Measurements from ENCODE around the gene B3GAT1. TPM values are rescaled to one million over a fixed set of nuclear protein-coding genes. Genes with fewer than 3 reads are reported as not detected.

B3GAT1 gene
- polyA plus RNA-seq, 1 donor, result 2.0 TPM

- no peak overlapping the region for H3K27ac ChIP-seq (ENCODE audit: low read length)
- H3K27me3 ChIP-seq (ENCODE audit: control insufficient read depth, insufficient read depth, low read length), result peaks cover 3% of the 10 kb centered on the region
- no peak for DNase-seq
- no peaks in the 10 kb centered on the region for H3K36me3 ChIP-seq (ENCODE audit: control insufficient read depth, insufficient read depth, low read length)
- no peaks in the 10 kb centered on the region for H3K4me1 ChIP-seq (ENCODE audit: control insufficient read depth, insufficient read depth, low read length)
- no peak overlapping the region for H3K4me3 ChIP-seq (ENCODE audit: low read length)
- H3K9me3 ChIP-seq (ENCODE audit: control insufficient read depth, low read depth, low read length), result no peaks in the 10 kb centered on the region
- no CpG with 5 or more reads among the region's 15 CpGs for WGBS (ENCODE audit: insufficient coverage, low lambda C conversion rate)
Measured at GRCh38 chr11:134390706-134391569, 21.1 kb downstream of the B3GAT1 start.

GRCh38 chr11:134389464-134390180 lies 22.4 kb downstream of the B3GAT1 start:
- 90% methylated on average over 3 of the region's 25 CpGs for WGBS (ENCODE audit: insufficient coverage, low lambda C conversion rate)
- Histone ChIP-seq H3K9me3 (ENCODE audit: control insufficient read depth, low read depth, low read length) (no peaks in the 10 kb centered on the region), H3K4me1 (ENCODE audit: control insufficient read depth, insufficient read depth, low read length) (no peaks in the 10 kb centered on the region), H3K27me3 (ENCODE audit: control insufficient read depth, insufficient read depth, low read length) (peaks cover 3% of the 10 kb centered on the region), H3K27ac (ENCODE audit: low read length) (no peak overlapping the region), H3K4me3 (ENCODE audit: low read length) (no peak overlapping the region), H3K36me3 (ENCODE audit: control insufficient read depth, insufficient read depth, low read length) (no peaks in the 10 kb centered on the region)
- no peak for DNase-seq

GRCh38 chr11:134388590-134388989 lies 23.5 kb downstream of the B3GAT1 start:
- Histone ChIP-seq H3K27me3 (ENCODE audit: control insufficient read depth, insufficient read depth, low read length) (peaks cover 3% of the 10 kb centered on the region), H3K4me3 (ENCODE audit: low read length) (no peak overlapping the region), H3K27ac (ENCODE audit: low read length) (no peak overlapping the region), H3K4me1 (ENCODE audit: control insufficient read depth, insufficient read depth, low read length) (no peaks in the 10 kb centered on the region), H3K36me3 (ENCODE audit: control insufficient read depth, insufficient read depth, low read length) (no peaks in the 10 kb centered on the region), H3K9me3 (ENCODE audit: control insufficient read depth, low read depth, low read length) (no peaks in the 10 kb centered on the region)
- DNase-seq, result no peak
- WGBS (ENCODE audit: insufficient coverage, low lambda C conversion rate), result 80% methylated on average over 1 of the region's 4 CpGs

GRCh38 chr11:134387501-134387900 lies 24.5 kb downstream of the B3GAT1 start:
- Histone ChIP-seq H3K27me3 (ENCODE audit: control insufficient read depth, insufficient read depth, low read length) (no peaks in the 10 kb centered on the region), H3K4me1 (ENCODE audit: control insufficient read depth, insufficient read depth, low read length) (no peaks in the 10 kb centered on the region), H3K9me3 (ENCODE audit: control insufficient read depth, low read depth, low read length) (no peaks in the 10 kb centered on the region), H3K36me3 (ENCODE audit: control insufficient read depth, insufficient read depth, low read length) (no peaks in the 10 kb centered on the region), H3K27ac (ENCODE audit: low read length) (no peak overlapping the region), H3K4me3 (ENCODE audit: low read length) (no peak overlapping the region)
- no CpG with 5 or more reads among the region's 21 CpGs for WGBS (ENCODE audit: insufficient coverage, low lambda C conversion rate)
- DNase-seq, result no peak

- DNase-seq, result no peak
- Histone ChIP-seq H3K4me1 (ENCODE audit: control insufficient read depth, insufficient read depth, low read length) (no peaks in the 10 kb centered on the region), H3K36me3 (ENCODE audit: control insufficient read depth, insufficient read depth, low read length) (no peaks in the 10 kb centered on the region), H3K9me3 (ENCODE audit: control insufficient read depth, low read depth, low read length) (no peaks in the 10 kb centered on the region), H3K27ac (ENCODE audit: low read length) (no peak overlapping the region), H3K27me3 (ENCODE audit: control insufficient read depth, insufficient read depth, low read length) (no peaks in the 10 kb centered on the region), H3K4me3 (ENCODE audit: low read length) (no peak overlapping the region)
- WGBS (ENCODE audit: insufficient coverage, low lambda C conversion rate), result no CpG with 5 or more reads among the region's 6 CpGs
Measured at GRCh38 chr11:134386945-134387344, 25.1 kb downstream of the B3GAT1 start.

- Histone ChIP-seq H3K4me3 (ENCODE audit: low read length) (no peak overlapping the region), H3K27me3 (ENCODE audit: control insufficient read depth, insufficient read depth, low read length) (no peaks in the 10 kb centered on the region), H3K36me3 (ENCODE audit: control insufficient read depth, insufficient read depth, low read length) (no peaks in the 10 kb centered on the region), H3K9me3 (ENCODE audit: control insufficient read depth, low read depth, low read length) (no peaks in the 10 kb centered on the region), H3K27ac (ENCODE audit: low read length) (no peak overlapping the region), H3K4me1 (ENCODE audit: control insufficient read depth, insufficient read depth, low read length) (no peaks in the 10 kb centered on the region)
- no peak for DNase-seq
- 100% methylated on average over 1 of the region's 20 CpGs for WGBS (ENCODE audit: insufficient coverage, low lambda C conversion rate)
Measured at GRCh38 chr11:134385774-134386565, 26.1 kb downstream of the B3GAT1 start.

GRCh38 chr11:134385171-134385570 lies 26.9 kb downstream of the B3GAT1 start:
- Histone ChIP-seq H3K9me3 (ENCODE audit: control insufficient read depth, low read depth, low read length) (no peaks in the 10 kb centered on the region), H3K27me3 (ENCODE audit: control insufficient read depth, insufficient read depth, low read length) (no peaks in the 10 kb centered on the region), H3K27ac (ENCODE audit: low read length) (no peak overlapping the region), H3K4me3 (ENCODE audit: low read length) (no peak overlapping the region), H3K4me1 (ENCODE audit: control insufficient read depth, insufficient read depth, low read length) (no peaks in the 10 kb centered on the region), H3K36me3 (ENCODE audit: control insufficient read depth, insufficient read depth, low read length) (no peaks in the 10 kb centered on the region)
- WGBS (ENCODE audit: insufficient coverage, low lambda C conversion rate), result no CpG with 5 or more reads among the region's 15 CpGs
- no peak for DNase-seq

- 100% methylated on average over 1 of the region's 14 CpGs for WGBS (ENCODE audit: insufficient coverage, low lambda C conversion rate)
- DNase-seq, result no peak
- H3K27me3 ChIP-seq (ENCODE audit: control insufficient read depth, insufficient read depth, low read length), result no peaks in the 10 kb centered on the region
Measured at GRCh38 chr11:134384406-134384805, 27.6 kb downstream of the B3GAT1 start.

GRCh38 chr11:134383576-134384221 lies 28.3 kb downstream of the B3GAT1 start:
- Histone ChIP-seq H3K36me3 (ENCODE audit: control insufficient read depth, insufficient read depth, low read length) (no peaks in the 10 kb centered on the region), H3K9me3 (ENCODE audit: control insufficient read depth, low read depth, low read length) (peaks cover 2% of the 10 kb centered on the region), H3K4me1 (ENCODE audit: control insufficient read depth, insufficient read depth, low read length) (no peaks in the 10 kb centered on the region), H3K27me3 (ENCODE audit: control insufficient read depth, insufficient read depth, low read length) (no peaks in the 10 kb centered on the region), H3K4me3 (ENCODE audit: low read length) (no peak overlapping the region), H3K27ac (ENCODE audit: low read length) (no peak overlapping the region)
- WGBS (ENCODE audit: insufficient coverage, low lambda C conversion rate), result no CpG with 5 or more reads among the region's 78 CpGs
- DNase-seq, result no peak

More at GRCh38 chr11:134384406-134384805, 27.6 kb downstream of the B3GAT1 start:
- Histone ChIP-seq H3K4me3 (ENCODE audit: low read length) (no peak overlapping the region), H3K4me1 (ENCODE audit: control insufficient read depth, insufficient read depth, low read length) (no peaks in the 10 kb centered on the region), H3K36me3 (ENCODE audit: control insufficient read depth, insufficient read depth, low read length) (no peaks in the 10 kb centered on the region), H3K27ac (ENCODE audit: low read length) (no peak overlapping the region), H3K9me3 (ENCODE audit: control insufficient read depth, low read depth, low read length) (no peaks in the 10 kb centered on the region)

GRCh38 chr11:134382830-134383229 lies 29.2 kb downstream of the B3GAT1 start:
- Histone ChIP-seq H3K4me1 (ENCODE audit: control insufficient read depth, insufficient read depth, low read length) (no peaks in the 10 kb centered on the region), H3K27ac (ENCODE audit: low read length) (no peak overlapping the region), H3K4me3 (ENCODE audit: low read length) (no peak overlapping the region), H3K9me3 (ENCODE audit: control insufficient read depth, low read depth, low read length) (peaks cover 4% of the 10 kb centered on the region), H3K27me3 (ENCODE audit: control insufficient read depth, insufficient read depth, low read length) (no peaks in the 10 kb centered on the region), H3K36me3 (ENCODE audit: control insufficient read depth, insufficient read depth, low read length) (no peaks in the 10 kb centered on the region)
- WGBS (ENCODE audit: insufficient coverage, low lambda C conversion rate), result no CpG with 5 or more reads among the region's 24 CpGs
- no peak for DNase-seq
